ENCODE results near the gene STEAP2. TPM values are rescaled to one million over a fixed set of nuclear protein-coding genes. Genes with fewer than 3 reads are reported as not detected.

The STEAP2 gene
- total and polyA plus RNA-seq, 9 donors = 10.0 to 47.1 (median 26.6) TPM

- Histone ChIP-seq H3K36me3 (no peaks in the 10 kb centered on the region), H3K9me3 (no peaks in the 10 kb centered on the region), H3K27me3 (no peaks in the 10 kb centered on the region), H3K4me3 (no peak overlapping the region), H3K27ac (peak overlapping the region in 1 of 2 donors; percentile 82), H3K4me1 (ENCODE audit: insufficient read depth) (peaks cover 3% of the 10 kb centered on the region)
- WGBS, 3 donors = 61 to 62% (median 61%) methylated on average over 3 of the region's 3 CpGs
- TF ChIP-seq CTCF (IDR thresholded peaks at IDR 0.05) (no peak), POLR2A (IDR thresholded peaks at IDR 0.05) (no peak), EP300 (IDR thresholded peaks at IDR 0.05) (no peak)
- intact Hi-C loops (cut with DNase I) = no loop called here
- DNase-seq = no peak
These were observed 12.7 kb downstream of the STEAP2 start for GRCh38 chr7:90224195-90224594.

GRCh38 chr7:90225181-90225580, 13.6 kb downstream of the STEAP2 start:
- no peak overlapping the region for H3K4me3 ChIP-seq
- H3K9me3 ChIP-seq = no peaks in the 10 kb centered on the region
- intact Hi-C loops (cut with DNase I) = no loop called here
- WGBS, 3 donors = 92 to 95% (median 94%) methylated on average over 3 of the region's 3 CpGs
- peaks cover 3% of the 10 kb centered on the region for H3K4me1 ChIP-seq (ENCODE audit: insufficient read depth)
- no peaks in the 10 kb centered on the region for H3K27me3 ChIP-seq
- no peaks in the 10 kb centered on the region for H3K36me3 ChIP-seq
- TF ChIP-seq POLR2A (IDR thresholded peaks at IDR 0.05) (no peak), CTCF (IDR thresholded peaks at IDR 0.05) (no peak), EP300 (IDR thresholded peaks at IDR 0.05) (no peak)
- no peak overlapping the region for H3K27ac ChIP-seq
- no peak for DNase-seq

- Histone ChIP-seq H3K27ac (no peak overlapping the region), H3K4me3 (no peak overlapping the region), H3K36me3 (no peaks in the 10 kb centered on the region), H3K27me3 (no peaks in the 10 kb centered on the region), H3K9me3 (no peaks in the 10 kb centered on the region), H3K4me1 (ENCODE audit: insufficient read depth) (peaks cover 3% of the 10 kb centered on the region)
- intact Hi-C loops (cut with DNase I) = no loop called here
- 60 to 71% (median 63%) methylated on average over 1 of the region's 1 CpG for WGBS, 3 donors
- no peak for DNase-seq
- TF ChIP-seq POLR2A (IDR thresholded peaks at IDR 0.05) (no peak), EP300 (IDR thresholded peaks at IDR 0.05) (no peak), CTCF (IDR thresholded peaks at IDR 0.05) (no peak)
These were observed 14.1 kb downstream of the STEAP2 start for GRCh38 chr7:90225601-90226000.

GRCh38 chr7:90227259-90227658, 15.7 kb downstream of the STEAP2 start:
- Histone ChIP-seq H3K9me3 (no peaks in the 10 kb centered on the region), H3K27me3 (no peaks in the 10 kb centered on the region), H3K36me3 (no peaks in the 10 kb centered on the region), H3K4me1 (ENCODE audit: insufficient read depth) (peaks cover 3% of the 10 kb centered on the region), H3K4me3 (no peak overlapping the region), H3K27ac (no peak overlapping the region)
- DNase-seq = no peak
- intact Hi-C loops (cut with DNase I) = no loop called here
- TF ChIP-seq CTCF (IDR thresholded peaks at IDR 0.05) (no peak), EP300 (IDR thresholded peaks at IDR 0.05) (no peak), POLR2A (IDR thresholded peaks at IDR 0.05) (no peak)
- 66 to 93% (median 72%) methylated on average over 5 of the region's 5 CpGs for WGBS, 3 donors

Data from ovary (tissue), 9 donors.